HL-60/S4 treated with retinoic acid at 250 ng/mL for 4 days and 3 days (cell line): ENCODE data around the gene ANKIB1.

Source experiments
- in situ Hi-C: fragments of 300-500 bp; cut with MboI; formaldehyde crosslinking; loops from 2 replicates; pipeline ENCODE4 v1.7.0; 2022; ENCODE audit warnings: low sequenced_read_pairs

The ANKIB1 gene

DNA sequence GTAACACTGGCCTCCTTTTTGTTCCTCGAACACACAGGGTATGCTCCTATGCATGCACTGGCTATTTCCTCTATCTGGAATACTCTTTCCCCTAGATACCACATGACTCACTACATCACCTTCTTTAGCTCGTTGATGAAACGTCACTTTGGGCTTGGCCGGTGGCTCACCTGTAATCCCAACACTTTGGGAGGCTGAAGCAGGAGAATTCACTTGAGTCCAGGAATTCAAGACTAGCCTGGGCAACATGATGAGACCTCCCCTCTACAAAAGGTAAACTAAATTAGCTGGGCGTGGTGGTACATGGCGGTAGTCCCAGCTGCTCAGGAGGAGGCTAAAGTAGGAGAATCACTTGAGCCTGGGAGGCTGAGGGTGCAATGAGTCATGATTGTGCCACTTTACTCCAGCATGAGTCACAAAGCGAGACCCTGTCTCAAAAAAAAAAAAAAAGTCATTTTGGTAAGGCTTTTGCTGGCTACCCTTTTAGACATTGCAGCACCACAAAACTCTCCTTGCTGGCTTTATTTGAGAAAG is 14.5 kb downstream of the ANKIB1 start:
- in situ Hi-C loops, result no loop called here

DNA sequence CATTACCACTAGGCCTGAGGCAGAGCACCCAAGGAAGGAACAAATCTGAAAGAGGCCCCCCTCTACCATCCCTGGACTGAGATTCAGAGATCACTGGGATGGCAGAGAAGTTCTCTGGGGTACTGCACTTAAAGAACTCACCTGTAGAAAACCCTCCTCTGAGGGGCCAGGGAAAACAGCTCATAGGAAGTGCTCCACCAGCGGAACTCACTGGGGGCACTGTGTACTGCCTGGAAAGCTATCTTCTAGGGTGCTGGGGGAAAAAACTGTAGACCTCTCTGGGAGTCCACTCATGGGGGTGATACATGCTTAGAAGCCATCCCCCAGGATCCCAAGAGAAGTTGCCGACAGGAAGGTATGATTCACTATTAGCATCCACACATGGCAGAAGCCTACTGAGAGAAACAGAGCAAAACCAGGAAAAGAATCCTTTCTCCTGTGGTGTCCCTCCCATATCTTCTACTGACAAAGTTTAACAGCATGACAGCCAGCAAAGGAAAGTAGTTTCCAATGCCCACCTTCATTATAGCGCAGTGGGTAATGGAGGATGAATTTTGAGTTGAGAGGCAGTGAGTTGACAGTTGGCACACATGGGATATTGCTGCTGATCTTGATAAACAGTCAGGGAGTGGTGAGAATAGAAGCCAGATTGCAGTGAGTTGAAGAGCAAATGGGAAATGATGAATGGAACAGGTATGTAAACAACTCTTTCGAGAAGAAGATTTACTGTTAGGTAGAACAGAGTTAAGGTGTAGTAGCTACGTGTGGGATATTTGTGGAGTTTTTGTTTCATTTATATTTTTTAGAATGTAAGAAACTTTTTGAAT is 20.9 kb downstream of the ANKIB1 start:
- in situ Hi-C loops, result no loop called here

DNA sequence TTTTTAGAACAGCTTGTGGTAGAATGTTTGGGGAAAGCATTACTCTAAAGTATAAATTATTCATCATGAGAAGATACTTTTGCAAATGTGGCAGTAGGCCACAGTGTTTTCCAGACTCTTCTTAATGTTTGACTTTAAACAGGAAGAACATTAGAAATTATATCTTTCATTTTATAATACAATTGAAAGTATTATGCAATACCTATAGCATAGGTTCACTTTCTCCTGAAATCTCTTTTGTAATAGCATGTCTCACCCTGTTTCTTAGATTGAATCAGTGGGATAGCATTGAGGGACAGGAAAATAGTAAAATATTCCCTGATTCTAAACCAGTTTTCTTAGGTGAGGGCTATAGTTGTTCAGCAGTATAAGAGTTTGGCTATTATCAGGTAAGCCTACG is 23.1 kb downstream of the ANKIB1 start:
- in situ Hi-C loops, result no loop called here

DNA sequence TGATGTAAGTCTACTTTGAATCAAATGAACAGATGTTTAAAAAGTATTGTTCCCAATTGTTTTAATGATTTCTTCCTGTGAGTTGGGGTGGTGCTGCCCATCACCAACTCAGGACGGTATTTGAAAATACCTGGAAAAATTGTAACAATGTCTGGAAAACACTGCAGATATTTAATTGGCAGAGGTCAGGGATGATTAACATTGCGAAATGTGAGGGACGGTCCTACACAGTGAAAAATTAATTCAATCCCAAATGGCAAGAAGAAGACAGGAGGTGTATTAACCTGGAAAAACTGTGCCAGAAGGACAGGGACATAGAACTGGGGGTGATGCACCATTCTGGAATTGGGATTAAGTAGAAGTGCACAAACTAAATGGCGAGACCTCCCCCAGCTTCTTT is 29.6 kb downstream of the ANKIB1 start:
- in situ Hi-C loops, result no loop called here

DNA sequence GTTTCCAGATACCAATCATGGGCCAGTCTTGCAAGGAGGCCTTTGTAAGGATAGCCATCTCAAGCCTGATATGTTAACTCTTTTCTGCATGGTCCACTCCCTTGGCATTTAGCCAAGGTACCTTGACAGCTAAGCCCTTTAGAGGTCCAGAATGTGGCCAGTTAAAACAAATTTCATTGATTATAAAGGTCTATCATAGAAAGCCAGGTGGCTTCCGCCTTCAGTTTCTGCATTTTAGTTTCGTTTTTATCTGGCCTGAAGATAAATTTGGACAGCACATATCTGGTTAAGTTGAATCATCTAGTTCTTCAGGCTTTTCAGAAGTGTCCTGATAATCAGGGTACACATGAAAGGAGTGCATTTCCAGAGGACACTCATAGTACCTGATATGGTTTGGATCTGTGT is 30.7 kb downstream of the ANKIB1 start:
- in situ Hi-C loops, result no loop called here

DNA sequence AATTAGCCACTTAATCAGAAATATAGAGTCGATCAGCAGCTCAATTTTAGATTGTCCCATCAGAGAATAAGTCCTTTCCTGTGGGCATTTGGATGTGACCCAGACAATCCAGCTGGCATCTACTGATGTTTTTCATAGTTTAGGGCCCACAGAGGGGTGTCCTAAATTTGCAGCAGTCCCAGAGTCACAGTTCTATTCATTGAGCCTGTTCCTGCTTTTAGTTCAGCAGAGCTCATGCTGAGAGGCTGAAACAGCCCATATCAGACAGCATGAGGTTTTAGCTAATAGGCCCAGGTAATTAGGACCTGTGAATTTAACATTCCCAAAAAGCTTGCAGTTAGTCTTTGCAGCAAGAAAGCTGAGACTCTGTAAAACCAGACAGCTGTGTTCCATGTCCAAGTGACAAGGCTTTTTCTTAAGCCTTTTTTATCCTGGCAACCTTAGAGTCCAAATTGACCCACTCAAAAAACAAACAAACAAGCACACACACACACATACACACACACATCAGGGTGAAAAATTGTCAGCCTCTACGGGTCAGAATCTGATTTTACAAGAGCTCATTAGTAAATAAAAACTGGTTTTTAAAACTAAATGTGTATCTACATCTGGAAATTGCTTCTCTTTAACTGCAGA is 33.7 kb downstream of the ANKIB1 start:
- in situ Hi-C loops, result no loop called here

DNA sequence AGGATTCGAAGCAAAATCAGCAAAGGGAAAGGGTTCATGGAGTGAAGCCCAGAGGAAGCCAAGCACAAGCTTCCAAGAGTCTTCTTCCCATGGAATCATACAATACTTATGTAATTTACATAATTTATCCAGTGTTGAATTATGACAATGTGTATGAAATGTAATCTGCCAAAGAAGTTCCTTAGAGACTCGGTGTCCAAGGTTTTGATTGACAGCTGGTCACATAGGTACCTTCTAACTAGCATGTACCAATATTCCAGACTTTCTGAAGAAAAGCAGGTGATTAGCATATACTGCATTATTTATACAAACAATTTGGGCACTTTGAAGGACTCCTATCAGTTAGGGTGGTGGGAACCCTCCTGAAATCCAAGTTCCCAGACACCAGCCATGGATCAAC is 35.3 kb downstream of the ANKIB1 start:
- in situ Hi-C loops, result no loop called here

DNA sequence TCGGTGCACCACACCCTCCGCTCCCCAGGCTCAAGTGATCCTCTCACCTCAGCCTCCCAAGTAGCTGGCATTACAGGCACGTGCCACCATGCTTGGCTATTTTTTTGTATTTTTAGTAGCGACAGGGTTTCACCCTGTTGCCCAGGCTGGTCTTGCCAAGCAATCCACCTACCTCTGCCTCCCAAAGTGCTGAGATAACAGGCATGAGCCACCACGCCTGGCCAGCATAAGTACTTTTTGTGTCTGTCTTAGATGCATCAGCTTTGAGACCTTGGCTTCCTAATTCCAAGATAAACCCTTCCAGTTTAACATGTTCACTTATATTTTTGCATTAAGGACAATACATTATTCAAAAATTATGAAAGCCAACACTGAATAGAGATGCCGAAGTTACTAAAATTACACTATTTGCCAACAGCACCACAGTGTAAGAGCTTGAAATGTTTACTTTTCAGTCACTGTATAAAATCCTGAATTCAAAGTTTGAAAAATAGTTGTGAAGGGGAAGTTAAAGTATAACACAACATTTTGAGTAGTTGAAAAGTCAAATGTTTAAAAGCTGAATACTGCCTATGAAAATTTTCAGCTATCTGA is 36.5 kb downstream of the ANKIB1 start:
- in situ Hi-C loops, result no loop called here

DNA sequence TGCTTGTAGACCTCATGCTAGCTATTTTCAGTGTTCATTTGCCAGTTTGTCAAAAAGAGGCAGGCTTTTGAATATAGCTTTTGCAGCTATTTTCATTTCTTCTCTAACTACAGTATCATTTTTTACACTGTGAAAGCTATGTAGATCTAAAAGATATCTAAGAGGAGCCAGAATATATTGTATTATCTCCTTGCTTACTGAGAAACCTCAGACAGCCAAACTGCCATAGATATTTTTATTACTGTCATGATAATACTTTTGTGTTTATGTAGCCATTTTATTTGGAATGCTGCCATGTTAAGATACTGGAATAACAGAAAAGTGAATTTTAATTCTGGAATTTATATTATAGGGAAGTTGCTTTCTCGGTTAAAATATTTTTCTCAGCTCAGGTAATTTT is 37.2 kb downstream of the ANKIB1 start:
- in situ Hi-C loops, result no loop called here

DNA sequence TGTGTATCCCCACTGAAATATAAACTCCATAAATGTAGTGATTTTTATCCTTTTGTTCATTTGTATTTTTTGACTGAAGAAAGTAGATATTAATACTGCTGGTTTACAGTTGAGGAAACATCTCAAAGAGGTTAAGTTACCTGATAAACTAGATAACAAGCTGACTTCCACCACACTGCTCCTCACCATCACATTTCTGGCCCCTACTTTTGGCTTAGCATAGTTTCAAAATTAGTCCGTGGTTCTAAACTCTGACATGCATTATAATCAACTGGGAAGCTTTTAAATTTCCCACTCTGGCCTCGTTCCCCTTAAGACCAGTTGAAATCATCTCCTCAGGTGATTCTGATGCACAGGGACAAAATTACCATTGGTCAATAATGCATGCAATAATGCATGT is 43.5 kb downstream of the ANKIB1 start:
- in situ Hi-C loops, result no loop called here

DNA sequence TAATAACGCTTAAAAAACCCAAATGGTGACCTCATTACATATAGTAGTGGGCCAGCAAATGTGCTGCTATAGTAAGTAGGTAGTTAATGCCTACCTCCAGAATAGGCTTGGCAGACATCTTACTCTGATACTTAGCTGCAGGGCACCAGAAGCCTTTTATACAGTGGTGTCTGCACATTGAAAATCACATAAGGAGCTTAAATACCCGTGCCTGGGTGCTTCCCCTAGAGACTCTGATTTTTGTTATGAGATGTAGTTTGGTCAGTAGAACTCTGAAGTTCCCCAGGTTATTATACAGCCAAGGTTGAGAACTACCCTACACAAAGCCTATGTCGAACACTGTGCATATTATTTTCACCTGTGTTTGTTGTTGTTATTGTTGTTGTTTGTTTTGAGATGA is 47.2 kb downstream of the ANKIB1 start:
- in situ Hi-C loops, result no loop called here

DNA sequence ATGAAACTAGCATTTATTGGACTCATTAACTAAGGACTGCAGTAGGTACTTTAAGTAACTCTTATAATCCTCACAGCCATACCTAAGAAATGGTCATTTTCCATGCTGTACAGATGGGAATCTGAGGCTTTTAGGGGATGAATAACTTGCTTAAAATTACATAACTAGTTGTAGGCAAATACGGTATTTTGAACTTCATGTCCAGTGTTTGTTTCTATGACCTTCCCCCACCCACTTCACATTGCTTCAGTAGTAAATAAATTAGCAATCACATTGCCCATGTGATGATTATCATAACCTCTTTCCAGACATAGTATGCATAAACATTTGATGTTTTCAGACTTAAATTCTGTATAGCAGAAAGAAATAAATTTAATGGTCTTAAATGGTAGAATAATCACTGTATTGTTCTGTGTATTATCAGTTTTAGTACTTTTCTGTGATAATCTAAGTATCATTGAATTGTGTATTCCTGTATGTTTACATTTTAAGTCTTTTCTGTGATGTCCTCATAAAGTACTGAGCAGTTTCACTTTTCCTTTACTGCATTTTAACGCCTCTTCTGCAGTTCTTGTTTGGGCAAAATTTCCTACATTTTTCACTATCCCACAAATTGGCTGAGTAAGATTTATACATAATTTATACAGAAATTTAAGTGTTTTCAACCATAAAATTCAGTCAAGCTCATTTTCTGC is 48.3 kb downstream of the ANKIB1 start:
- in situ Hi-C loops, result no loop called here

DNA sequence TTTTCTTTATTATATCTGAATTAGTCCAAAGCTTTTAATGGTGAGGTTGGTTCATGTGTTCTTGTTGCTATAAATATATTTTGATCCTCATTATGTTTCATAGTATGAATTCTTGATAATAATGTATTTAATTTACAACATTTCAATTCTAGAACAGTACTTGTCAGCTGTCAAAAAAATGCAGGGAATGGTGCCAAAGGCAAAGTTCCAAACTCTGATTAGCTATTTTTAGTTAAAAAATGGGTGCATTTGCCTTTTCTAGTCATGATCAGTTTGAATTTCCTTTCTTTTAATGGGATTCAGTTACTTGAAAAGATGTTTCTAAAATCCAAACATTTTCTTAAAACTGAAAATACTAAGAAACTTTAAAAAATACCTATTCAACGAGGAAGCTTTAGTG is 49.6 kb downstream of the ANKIB1 start:
- in situ Hi-C loops, result no loop called here

DNA sequence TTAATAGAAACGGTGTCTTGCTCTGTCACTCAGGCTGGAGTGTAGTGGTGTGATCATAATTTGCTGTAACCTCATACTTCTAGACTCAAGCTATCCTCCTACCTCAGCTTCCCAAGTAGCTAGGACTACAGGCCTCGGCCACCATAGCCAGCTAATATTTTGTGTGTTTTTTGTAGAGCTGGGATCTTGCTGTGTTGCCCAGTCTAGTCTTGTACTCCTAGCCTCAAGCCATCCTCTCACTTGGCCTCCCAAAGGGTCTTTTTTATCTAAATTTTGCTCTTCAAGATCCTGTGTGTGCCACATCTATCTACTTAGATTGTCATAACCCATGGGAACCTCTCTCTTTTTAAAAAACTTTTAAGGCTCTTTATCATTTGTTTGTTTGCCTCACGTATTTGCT is 50.5 kb downstream of the ANKIB1 start:
- in situ Hi-C loops, result no loop called here

DNA sequence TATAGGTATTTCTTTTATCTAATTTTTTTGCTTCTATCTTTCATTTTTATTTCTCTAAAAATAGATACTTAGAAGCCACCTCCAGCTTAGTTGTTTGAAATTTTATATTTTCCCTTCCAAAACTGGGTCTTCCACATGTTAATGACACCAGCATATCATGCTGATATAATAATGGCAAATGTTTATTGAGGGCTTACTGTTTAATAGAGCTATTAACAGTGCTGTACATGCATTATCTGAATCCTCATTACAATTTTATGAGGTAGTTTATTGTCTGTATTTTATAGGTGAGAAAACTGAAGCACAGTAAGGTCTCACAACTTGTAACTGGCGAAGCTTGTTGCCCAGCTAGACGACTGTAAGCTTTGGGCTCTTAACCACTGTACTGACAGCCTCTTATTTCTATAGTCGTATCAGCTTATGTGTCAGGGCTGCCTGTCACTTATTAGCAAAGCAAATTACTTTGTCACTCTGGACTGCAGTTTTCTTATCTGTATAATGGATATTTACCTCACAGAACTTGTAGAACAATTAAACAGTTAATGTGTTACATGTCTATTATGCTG is 51.2 kb downstream of the ANKIB1 start:
- in situ Hi-C loops, result no loop called here

DNA sequence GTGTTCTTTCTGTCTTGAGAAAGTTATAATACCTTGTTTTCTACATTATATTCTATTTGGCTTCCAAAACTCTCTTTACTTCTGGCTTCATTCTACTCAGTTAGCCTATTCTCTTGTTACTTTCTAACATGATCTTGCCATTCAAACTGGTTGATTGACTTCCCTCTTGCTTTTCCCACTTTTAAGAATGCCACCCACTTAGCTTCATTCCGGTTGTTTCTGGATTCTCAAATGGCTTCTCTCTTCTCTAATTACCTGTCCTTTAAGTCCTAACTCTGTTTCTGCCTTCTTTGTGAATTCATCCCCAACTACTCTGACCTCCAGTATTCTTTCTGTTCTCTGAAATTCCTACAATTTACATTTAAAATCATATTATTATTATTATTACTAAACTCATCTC is 52.0 kb downstream of the ANKIB1 start:
- in situ Hi-C loops, result no loop called here

DNA sequence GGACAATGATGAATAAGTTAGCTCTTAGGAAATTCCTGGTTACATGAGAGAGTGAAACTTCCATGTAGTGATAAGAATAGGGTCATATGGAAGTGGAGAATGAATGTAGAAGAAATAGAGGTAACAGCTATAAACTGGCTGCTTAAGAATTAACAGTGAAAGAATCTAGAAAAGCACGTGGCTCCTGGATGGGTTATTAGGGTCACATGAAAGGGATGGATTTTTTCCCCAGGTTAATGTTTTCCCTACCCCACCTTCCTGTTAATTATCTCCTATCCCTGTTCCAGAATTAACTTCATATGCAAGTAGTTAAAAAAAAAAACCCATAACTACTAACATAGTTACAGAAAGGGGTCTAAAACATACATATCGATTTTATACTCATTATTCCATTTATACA is 58.0 kb downstream of the ANKIB1 start:
- in situ Hi-C loops, result no loop called here

DNA sequence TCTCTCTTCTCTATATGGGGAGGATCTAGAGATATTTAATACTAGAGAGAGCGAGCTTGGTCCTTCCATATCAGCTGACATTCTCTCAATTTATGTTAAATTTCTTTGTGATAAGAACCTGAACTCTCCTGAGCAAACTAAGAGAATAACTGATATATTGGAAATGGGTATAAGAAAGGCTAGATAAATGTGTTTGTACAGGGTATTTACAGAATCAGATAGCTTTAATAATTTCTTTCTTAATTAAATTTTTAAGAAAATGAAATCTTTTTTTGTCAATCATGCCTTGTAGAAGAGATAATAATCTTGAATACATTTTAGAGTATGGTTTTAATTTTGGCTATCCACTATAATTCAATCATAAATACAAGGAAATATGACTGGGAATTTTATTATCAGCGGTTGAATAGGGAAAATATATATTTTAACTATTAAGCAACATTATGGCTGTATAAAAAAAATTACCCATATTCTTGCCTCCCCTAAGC is 58.7 kb downstream of the ANKIB1 start:
- in situ Hi-C loops, result no loop called here

DNA sequence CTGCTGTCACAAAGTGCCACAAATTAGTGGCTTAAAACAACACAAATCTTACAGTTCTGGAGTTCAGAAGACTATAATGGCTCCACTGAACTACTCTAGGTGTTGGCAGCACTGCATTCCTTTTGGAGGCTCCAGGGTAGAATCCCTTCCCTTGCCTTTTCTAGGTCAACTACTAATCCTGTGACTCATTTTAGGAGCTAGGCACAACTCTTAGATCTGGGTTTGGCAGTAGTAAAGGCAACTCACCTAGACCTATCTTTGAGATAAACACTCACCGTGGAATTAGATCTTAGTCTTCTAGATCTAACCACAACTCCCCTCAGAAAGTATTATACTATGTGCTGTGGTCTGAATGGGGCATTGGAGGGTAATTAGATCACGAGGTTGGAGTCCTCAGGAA is 60.4 kb downstream of the ANKIB1 start:
- in situ Hi-C loops, result no loop called here

DNA sequence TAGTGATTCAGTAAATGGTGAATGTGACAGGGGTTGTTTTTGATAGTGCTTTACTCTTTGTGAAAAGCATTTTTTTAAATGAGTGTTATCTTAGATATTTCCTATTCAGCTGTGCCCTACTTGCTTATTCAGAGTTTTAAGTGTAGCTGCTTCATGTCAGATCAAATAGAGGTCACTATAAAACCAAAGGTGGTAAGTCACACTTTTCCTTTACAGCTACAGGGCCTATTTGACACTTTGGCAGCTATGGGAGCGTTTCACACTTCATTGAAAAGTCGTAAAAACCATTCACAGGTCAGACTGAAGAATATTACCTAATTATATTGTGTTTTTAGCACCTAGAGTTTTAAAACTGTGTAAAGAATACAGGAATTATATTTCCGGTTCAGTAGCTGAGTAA is 67.3 kb downstream of the ANKIB1 start:
- in situ Hi-C loops, result no loop called here

DNA sequence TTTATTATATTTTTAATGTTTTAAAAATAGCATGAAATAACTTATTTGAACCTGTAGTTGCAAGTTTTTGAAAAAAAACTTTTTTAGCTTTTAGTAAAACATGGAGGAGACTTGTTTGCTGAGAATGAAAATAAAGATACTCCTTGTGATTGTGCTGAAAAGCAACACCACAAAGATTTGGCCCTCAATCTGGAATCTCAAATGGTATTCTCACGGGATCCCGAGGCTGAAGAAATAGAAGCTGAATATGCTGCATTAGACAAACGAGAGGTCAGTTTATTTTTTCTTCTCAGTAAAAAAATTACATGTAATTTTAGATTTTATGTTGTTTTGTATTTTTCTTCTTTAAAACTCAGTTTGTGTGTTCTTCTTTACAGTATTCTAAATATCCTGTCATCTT is 73.5 kb downstream of the ANKIB1 start:
- in situ Hi-C loops, result no loop called here
